HG03097 (cell line): Measurements from ENCODE around the gene SGSM2.

Source experiments
- ATAC-seq: cut with Tn5 transposase; IDR thresholded peaks from one replicate; pipeline ENCODE4 v1.9.1; 2021; ENCODE audit not compliant: unreplicated experiment, low FRiP score

The SGSM2 gene

DNA sequence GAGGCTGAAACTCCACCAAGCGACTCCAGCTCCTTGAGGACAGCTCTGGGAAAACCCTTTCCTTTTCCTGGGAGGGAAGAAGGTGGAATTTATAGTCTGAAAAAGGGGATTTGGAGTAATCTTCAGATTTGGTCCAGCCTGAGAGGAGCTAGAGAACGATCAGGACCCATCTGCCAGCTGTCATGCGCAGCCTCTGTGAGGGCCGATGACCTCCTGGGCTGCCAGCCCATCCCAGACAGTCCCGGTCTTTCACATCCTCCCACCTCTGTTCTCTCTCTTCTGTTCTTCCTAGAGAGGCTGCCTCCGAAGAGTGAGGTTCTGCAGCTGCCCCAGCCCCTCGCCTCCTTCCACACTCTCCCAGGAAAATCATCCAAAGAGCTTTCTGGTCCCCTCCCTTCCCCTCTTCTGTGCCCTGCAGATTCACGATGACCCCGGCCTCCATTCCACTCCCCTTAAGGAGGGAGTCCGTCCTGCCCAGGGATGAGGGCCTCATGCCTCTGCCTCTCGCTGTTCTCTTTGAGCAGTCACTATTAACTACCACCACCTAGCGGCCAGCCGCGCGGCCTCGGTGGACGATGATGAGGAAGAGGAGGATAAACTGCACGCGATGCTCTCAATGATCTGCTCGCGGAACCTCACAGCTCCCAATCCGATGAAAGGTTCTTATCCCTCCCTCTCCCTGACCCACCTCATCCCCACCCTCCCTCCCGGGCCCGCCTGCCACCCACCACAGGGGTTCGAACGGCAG lies 29.6 kb downstream of the SGSM2 start:
- no peak for ATAC-seq

DNA sequence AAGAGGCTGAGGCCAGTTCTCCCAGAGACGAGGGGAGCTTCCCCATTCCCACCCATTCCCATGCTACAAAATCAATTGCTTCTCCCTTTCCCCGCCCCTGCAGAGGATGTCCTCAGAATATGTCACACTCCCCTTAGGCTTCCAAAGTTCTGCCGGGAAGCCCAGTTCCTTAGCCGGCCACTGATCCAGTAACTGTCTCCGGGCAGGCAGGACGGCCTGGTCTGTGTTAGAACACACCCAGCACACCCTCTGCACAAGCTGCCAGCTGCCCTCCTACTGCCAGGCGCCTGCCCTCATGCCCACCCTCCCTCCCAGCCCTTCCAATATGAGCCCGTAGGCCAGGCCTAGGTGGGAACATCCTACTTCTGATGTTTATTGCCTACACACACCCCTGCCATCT lies 31.1 kb downstream of the SGSM2 start:
- no peak for ATAC-seq

DNA sequence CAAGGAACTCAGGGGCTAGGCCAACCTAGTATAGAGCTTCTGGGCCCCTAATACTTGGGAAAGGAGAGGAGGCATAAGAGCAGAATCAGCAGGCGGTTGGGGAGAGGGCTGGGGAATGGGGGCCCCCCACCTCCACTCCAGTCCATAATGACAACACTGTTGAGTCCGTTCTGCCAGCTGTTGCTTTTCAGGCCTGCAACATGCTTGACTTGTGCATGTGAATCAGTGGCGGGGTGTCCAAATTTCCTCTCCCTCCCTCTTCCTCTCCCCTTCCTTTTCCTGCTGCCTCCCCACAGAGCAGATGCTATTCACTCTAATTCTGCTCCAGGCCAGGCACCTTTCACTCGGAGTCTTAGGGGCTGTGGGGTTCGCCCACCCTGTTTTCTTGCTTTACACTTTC lies 31.7 kb downstream of the SGSM2 start:
- ATAC-seq: no peak

DNA sequence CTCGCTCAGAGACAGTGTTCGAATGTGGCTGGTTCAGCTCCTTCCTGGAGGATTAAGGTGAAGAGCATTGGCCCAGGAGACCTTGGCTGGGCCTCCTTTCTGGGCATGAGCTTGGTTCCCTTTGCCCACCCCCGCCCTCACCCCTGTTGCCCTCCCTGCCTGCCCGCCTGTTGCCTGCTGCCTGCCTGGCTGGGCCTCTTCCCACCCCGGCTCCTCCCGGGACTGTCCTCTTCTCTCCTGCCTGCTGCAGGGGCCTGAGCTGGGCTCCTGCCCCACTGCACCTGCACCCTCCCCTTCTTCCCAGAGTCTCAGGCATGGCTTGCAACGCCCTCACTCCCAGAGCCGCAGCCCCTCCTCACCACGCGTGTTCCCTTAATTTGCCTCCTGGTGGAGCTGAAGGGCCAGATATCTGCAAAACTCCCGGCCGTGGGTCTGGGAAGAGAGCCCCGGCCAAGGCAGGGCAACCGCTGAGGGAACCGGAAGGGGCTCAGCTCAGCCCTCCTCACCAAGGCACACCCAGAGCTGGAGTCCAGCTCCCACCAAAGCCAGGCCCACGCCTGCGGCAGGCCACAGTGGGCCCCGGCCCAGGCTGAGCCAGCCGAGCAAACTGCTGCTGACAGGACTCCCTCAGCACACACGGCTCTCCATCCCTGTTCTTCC lies 32.4 kb downstream of the SGSM2 start:
- no peak for ATAC-seq

DNA sequence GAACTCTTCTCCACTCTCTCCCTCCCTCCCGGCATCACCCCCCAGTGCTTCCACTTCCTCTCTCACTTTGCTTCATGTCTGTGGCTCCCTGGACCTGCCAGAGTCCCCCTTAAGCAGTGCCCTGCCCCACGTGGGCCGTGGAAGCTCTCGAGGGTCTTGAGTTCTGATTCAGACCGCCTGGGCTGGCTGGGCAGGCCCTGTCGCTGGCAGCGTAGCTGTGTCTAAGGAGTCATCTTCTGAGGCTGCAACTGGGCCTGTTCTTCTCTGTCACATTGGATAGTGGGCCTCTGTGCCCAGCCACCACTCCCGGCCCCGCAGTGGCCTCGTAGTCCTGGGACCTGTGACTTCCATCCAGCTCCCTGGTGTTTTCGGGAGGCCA lies 32.9 kb downstream of the SGSM2 start:
- ATAC-seq: no peak

DNA sequence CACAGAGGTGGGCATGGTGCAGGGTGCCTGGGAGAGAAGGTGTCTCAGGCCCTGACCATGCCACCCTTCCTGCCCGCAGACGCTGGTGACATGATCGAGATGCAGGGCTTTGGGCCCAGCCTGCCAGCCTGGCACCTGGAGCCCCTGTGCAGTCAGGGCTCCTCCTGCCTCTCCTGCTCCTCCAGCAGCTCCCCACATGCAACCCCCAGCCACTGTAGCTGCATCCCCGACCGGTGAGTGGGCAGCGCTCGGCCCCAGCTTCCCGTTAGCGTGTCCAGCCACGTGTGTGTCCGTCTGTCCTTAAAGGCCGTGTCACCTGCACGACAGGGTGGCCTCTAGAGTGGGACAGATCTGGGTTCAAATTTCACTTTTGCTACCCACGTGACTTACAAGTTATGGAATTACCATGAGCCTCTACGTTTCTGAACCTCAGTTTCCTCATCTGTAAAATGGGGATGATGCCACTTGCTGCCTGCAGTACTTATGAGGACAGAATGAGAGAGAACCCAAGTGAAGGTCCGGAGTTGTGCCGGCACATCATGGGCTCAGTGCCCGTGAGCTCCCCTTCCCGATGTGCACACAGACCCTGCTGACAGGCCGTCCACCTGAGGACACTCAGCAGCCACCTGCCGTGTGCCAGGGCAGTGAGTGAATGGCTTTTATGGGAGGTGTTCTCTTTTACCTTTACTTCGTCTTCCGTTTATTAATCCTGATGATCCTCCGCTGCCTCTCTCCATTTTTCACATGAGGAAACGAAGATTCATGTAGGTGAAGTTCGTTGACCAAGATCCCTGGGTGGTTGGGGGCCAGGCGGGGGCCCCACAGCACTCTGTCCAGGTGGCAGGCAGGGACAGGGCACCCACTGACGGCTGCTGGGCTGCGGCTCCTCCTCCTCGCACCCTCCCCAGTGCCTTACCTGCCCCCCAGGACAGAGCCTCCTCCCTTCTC lies 34.2 kb downstream of the SGSM2 start:
- no peak for ATAC-seq

DNA sequence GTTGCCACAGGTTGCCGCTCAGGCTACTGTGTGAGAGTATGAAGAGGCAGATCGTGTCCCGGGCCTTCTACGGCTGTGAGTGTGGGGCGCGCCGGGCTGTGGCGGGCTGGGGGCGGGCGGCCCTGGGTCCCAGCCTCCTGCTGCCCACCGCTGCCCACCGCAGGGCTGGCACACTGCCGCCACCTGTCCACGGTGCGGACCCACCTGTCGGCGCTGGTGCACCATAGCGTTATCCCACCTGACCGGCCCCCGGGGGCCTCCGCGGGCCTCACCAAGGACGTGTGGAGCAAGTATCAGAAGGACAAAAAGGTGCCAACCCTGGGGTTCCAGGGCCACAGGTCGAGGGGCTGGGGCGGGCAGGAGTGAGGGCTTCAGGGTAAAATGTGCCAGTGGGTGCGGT lies 34.9 kb downstream of the SGSM2 start:
- no peak for ATAC-seq

DNA sequence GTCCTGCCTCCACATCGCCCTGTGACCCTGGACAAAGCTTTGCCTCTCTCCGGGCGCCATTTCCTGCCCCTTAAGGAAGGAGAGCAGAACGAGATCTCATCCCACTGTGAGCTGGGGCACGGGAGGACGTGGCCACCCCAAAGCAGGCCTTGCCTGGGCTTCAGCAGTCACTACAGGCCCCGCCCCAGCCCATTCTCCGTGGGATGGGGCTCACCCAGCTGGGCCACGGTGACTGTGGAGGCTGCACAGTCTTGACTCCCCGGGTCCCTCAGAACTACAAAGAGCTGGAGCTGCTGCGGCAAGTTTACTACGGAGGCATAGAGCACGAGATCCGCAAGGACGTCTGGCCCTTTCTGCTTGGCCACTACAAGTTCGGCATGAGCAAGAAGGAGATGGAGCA lies 35.4 kb downstream of the SGSM2 start:
- ATAC-seq: no peak

DNA sequence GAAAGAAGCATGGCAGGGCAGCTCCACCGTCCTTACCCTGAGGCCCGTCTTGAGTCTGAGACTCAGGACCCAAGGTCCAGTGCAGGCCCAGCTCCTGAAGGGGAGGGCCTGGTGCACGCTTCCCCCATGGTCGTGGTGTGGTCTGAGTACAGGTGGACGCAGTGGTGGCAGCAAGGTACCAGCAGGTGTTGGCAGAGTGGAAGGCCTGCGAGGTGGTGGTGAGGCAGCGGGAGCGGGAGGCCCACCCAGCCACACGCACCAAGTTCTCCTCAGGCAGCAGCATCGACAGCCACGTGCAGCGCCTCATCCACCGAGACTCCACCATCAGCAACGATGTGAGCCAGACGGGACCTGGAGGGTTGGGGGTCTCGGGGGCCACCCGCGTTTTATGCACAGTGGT lies 35.9 kb downstream of the SGSM2 start:
- no peak for ATAC-seq

DNA sequence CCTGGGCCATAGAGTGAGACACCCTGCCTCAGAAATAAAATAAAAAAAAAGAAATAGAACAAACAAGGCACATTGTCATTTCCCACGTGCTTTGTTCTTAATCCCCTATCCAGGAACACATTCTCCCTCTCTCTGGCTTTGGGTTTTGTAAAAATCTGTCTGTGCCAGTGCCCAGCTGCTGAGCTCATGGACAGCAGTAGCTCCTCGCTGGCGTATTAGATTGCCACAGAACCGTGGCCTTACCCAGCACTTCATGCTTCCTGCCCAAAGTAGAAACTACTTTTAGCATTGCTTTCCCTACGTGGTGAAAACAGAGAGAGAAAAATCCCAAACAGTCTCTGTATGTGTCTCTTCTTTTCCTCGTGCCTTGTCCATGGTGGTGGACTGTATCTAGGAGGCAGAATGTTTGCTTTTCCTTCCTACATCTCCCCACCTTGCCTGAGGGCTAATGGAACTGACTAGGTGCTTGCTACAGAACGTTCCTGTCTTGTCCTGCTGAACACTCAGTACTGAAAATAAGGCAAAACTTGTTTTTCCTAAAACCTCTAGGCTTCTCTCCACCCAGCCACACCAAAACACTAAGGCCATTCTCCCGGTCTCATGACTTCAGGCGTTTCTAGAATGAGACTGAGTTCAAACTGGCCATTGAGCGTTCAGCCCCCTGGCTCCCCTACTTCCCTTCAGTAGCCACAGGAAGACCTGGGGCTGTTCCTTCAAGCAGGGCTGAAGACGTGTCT lies 37.4 kb downstream of the SGSM2 start:
- ATAC-seq: no peak

DNA sequence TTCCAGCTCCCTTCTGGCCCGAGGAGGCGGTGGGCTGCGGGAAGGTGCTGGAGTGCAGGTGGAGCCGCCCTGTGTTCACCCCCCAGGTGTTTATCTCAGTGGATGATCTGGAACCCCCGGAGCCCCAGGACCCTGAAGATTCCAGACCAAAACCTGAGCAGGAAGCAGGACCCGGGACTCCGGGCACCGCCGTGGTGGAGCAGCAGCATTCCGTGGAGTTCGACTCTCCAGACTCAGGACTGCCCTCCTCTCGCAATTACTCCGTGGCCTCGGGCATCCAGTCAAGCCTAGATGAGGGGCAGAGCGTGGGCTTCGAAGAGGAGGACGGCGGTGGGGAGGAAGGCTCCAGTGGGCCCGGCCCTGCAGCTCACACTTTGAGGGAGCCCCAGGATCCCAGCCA lies 38.1 kb downstream of the SGSM2 start:
- no peak for ATAC-seq

DNA sequence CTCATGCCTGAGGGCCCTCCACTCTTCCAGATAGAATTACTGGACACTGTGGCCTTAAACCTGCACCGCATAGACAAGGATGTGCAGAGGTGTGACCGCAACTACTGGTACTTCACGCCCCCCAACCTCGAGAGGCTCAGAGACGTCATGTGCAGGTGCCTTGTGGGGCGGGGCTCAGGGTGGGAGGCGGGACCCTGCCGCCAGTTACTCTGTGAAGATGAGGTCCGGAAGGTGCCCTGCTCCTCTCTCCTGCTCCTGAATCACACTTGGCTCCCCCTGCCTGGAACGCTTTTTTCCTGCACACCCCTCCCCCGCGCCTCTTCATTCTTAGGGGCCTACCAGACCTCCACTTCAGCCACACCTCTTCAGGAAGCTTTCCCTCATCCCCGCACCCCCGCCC lies 38.8 kb downstream of the SGSM2 start:
- ATAC-seq: no peak

DNA sequence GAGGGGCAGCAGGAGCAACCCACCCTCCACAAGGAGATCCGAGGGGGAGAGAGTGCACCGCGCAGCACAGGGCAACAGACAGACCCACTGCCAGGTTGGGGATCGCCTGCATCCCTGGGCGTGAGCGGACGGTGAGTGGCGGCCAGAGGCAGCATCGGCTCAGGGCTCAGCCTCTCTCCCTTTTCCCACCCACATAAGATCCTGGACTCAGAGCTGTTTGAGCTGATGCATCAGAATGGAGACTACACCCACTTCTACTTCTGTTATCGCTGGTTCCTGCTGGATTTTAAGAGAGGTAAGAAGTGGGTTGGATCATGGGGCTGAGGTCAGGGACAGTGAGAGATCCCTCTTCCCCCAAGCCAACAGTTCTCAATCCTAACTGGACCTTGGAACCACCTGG lies 40.4 kb downstream of the SGSM2 start:
- ATAC-seq: no peak

DNA sequence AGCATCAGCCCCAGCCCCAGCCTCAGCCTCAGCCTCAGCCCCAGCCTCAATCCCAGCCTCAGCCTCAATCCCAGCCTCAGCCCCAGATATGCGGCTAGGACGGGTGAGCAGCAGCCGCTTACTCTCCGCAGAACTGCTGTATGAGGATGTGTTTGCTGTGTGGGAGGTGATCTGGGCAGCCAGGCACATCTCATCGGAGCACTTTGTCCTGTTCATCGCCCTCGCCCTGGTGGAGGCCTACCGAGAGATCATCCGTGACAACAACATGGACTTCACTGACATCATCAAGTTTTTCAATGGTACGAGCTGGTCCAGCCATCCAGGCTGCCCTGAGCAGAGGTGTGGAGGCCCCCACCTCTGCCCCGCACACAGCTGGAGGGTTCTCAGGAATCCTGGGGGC lies 41.6 kb downstream of the SGSM2 start:
- no peak for ATAC-seq

DNA sequence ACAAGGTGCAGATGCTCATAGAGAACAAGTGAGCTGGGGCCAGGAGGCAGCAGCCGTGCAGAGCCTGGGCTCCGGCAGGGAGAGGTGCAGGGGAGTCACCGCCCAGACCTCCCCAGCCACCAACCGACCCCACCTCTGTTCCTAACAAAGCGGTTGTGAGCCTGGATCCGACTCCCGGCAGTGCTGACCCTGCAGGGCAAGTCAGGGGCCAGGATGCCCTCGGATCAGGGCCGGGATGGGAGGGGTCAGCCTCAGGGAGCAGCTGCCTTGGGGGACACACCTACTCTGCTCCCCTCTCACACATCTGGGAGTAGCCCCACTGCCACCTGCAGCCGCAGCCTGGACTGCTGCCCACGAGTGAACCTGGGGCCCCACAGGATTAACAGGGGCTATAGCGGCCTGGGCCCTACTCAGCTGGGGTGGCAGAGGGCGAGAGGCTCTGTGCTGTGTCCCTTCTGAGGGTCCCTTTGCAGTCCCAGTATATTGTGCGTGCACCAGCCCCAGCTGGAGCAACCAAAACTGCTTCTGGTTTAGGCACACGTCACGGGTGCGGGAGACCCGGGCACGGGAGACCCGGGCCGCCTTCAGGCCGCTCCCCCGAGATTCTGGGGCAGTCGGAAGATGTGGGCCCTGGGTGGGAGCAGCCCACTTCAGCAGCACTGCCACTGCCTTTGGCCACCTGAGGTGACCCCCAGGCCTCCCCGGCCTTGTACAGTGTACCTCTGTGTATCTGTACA lies 42.4 kb downstream of the SGSM2 start:
- no peak for ATAC-seq

DNA sequence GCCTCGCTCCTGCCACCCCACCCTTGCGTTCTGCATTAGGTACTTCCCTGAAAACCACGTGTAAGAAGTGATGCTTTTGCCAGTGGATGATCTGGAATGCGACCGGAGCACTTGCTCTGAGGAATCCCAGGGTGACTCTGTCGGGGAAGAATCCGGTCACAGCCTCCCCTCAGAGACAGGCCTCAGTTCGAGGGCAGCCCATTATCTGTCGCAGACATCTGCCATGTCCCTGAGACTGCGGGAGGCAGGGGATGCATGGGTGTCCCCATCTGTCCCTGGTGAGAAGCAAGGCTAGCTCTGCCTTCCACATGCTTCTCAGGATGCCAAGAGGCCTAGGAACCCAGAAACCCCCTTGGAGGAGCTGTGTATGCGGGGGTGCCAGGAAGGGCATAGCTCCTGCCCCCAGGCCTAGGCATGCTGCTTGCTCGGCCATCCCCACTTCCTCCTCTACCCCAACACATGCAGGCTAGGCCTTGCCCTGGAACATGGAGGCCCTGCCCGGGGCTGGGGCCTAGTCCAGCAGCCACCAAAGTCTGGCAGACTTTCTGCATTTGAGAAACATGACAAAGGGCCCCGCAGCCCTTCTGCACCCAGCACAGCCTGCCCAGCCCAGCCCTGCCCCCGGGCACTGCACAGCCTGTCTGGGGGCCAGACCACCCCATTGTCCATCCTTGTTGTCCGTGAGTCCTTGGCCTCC lies 43.1 kb downstream of the SGSM2 start:
- no peak for ATAC-seq

DNA sequence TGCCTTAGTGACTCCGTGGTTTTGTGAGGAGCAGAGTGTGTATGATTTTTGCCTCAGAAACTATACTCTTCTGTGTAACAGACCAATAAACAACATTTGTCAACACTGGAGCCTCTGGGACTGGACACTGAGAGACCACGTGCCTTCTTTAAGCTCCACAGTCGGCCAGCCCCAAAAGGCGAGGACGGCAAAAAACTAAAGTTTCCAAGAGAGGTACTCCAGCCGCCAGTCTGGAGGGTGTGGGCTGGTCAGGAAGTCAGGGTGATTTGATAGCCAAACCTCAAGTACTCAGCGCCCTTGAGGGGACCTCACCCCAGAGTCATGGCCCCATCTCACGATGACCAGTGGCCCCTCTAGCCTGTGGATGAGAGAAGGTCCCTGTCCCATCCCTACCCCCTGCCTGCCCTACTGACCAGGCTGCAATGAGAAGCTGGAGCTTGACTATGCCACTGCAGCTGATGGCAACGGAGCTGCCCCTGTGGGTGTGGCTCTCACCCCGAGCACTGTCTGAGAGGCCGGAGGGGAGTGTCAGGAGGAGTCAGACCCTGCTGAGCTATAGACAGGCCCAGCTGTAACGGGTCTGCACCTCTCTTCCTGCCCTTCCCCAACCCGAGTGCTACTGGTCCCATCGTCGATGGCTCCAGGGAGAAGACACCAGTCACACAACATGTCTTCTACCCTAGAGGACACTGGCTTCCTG lies 43.8 kb downstream of the SGSM2 start:
- ATAC-seq: no peak

DNA sequence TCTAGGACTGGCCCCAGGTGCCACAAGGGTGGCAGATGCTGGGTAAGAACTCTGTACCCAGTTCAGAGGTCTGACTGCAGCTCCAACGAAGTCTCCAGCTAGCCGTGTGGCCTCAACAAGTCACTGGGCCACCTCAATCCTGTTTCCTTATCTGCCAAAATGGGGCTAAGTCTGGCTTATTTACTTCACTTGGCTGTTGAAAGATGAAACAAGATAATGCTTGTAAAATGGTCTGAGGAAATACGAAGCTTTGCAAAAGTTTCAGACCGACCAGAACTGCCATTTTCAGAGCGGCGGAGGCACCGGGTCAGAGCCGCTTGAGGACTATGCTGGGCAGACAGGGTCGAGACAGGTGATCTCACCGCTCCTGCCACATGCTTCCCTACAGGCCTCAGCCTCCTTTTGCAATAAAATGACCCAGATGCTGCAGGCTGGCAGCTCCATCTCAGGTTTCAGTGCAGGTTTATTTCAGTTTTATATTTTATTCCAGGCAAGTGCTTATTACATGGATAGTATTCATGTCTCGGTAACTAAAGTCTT lies 46.4 kb downstream of the SGSM2 start:
- ATAC-seq: no peak
